HEK293 (cell line): ENCODE results near the gene ENOX2.

ENCODE experiments used
- CTCF ChIA-PET: fragments of 350-600 bp; formaldehyde crosslinking; extraction: SDS; loops from one replicate; lab custom pipeline; 2021; ENCODE audit warnings: antibody characterized with exemption; lab: Yijun Ruan, JAX
- POLR2A ChIA-PET: fragments of 300-600 bp; formaldehyde crosslinking; extraction: SDS; loops from one replicate; lab custom pipeline; 2020; ENCODE audit warnings: antibody characterized with exemption, inconsistent platforms; lab: Yijun Ruan, JAX
- H3K27ac ChIP-seq: fragments of 200-500 bp; sonication (Bioruptor generic); 2 replicates; pipeline ENCODE4 v1.5.1; 2014; ENCODE audit warnings: low read depth, low read length, control low read depth, inconsistent platforms; ENCODE audit errors: extremely low read depth
- H3K36me3 ChIP-seq, 2 experiments: fragments of 200-500 bp in 1 of 2; sonication (Bioruptor generic) in 1 of 2; 1 replicate in 1 of 2; 2 replicates in 1 of 2; pipeline ENCODE4 v1.5.1; 2014 to 2017; ENCODE audit warnings: inconsistent platforms in 2 of 2, low read length in 2 of 2; ENCODE audit not compliant: control insufficient read depth in 2 of 2, insufficient read depth in 1 of 2
- H3K4me1 ChIP-seq: fragments of 200-500 bp; sonication (Bioruptor generic); 2 replicates; pipeline ENCODE4 v1.5.1; 2014; ENCODE audit warnings: mild to moderate bottlenecking, low read length, inconsistent platforms; ENCODE audit not compliant: control insufficient read depth, insufficient read depth
- H3K4me3 ChIP-seq: 2 replicates; pipeline ENCODE4 v1.5.1; 2011; ENCODE audit warnings: low read depth, mild to moderate bottlenecking, control low read depth, low read length, moderate library complexity
- H3K9me3 ChIP-seq: fragments of 200-500 bp; sonication (Bioruptor generic); 2 replicates; pipeline ENCODE4 v1.5.1; 2014; ENCODE audit warnings: low read depth, low read length, inconsistent platforms; ENCODE audit not compliant: control insufficient read depth, insufficient read depth
- INSM2 ChIP-seq: fragments of 450-650 bp; formaldehyde crosslinking; IDR thresholded peaks from 2 replicates; pipeline ENCODE4 v1.5.1; 2016; ENCODE audit warnings: missing biosample characterization, missing genetic modification characterization
- PBX3 ChIP-seq: sonication (generic); formaldehyde crosslinking; IDR thresholded peaks from 2 replicates; pipeline ENCODE4 v1.8.1; 2022; ENCODE audit warnings: mild to moderate bottlenecking, moderate library complexity, missing genetic modification reagents
- SP3 ChIP-seq: fragments of 450-650 bp; formaldehyde crosslinking; IDR thresholded peaks from 2 replicates; pipeline ENCODE4 v1.5.1; 2016; ENCODE audit warnings: missing biosample characterization, missing genetic modification characterization
- WT1 ChIP-seq: fragments of 450-650 bp; formaldehyde crosslinking; IDR thresholded peaks from 2 replicates; pipeline ENCODE4 v1.5.1; 2016; ENCODE audit warnings: missing biosample characterization, missing genetic modification characterization
- ZBTB17 ChIP-seq: fragments of 450-650 bp; formaldehyde crosslinking; IDR thresholded peaks from 2 replicates; pipeline ENCODE4 v1.5.1; 2016; ENCODE audit warnings: missing biosample characterization, missing genetic modification characterization
- ZNF146 ChIP-seq: fragments of 450-650 bp; formaldehyde crosslinking; IDR thresholded peaks from 2 replicates; pipeline ENCODE4 v1.5.1; 2016; ENCODE audit warnings: missing biosample characterization, missing genetic modification characterization
- ZNF202 ChIP-seq: fragments of 450-650 bp; formaldehyde crosslinking; IDR thresholded peaks from 2 replicates; pipeline ENCODE4 v1.5.1; 2016; ENCODE audit warnings: missing biosample characterization, missing genetic modification characterization, borderline replicate concordance
- ZNF211 ChIP-seq: fragments of 450-650 bp; formaldehyde crosslinking; IDR thresholded peaks from 2 replicates; pipeline ENCODE4 v1.5.1; 2016; ENCODE audit warnings: low read depth, missing biosample characterization, missing genetic modification characterization
- ZNF335 ChIP-seq: fragments of 450-650 bp; formaldehyde crosslinking; conservative IDR thresholded peaks from 2 replicates; pipeline ENCODE4 v1.5.1; 2016; ENCODE audit warnings: missing biosample characterization, missing genetic modification characterization
- ZNF37A ChIP-seq: fragments of 450-650 bp; IDR thresholded peaks from 2 replicates; pipeline ENCODE4 v1.5.1; 2018; ENCODE audit warnings: missing biosample characterization, missing genetic modification characterization
- ZNF426 ChIP-seq: fragments of 450-650 bp; formaldehyde crosslinking; IDR thresholded peaks from 2 replicates; pipeline ENCODE4 v1.5.1; 2017; ENCODE audit warnings: missing biosample characterization, missing genetic modification characterization, mild to moderate bottlenecking, inconsistent platforms, moderate library complexity
- ZNF513 ChIP-seq: fragments of 450-650 bp; IDR thresholded peaks from 2 replicates; pipeline ENCODE4 v1.5.1; 2018; ENCODE audit warnings: missing biosample characterization, missing genetic modification characterization
- ZNF514 ChIP-seq: fragments of 450-650 bp; formaldehyde crosslinking; IDR thresholded peaks from 2 replicates; pipeline ENCODE4 v1.5.1; 2016; ENCODE audit warnings: missing biosample characterization, missing genetic modification characterization
- ZNF530 ChIP-seq: fragments of 450-650 bp; formaldehyde crosslinking; IDR thresholded peaks from 2 replicates; pipeline ENCODE4 v1.5.1; 2016; ENCODE audit warnings: low read depth, missing biosample characterization, missing genetic modification characterization
- ZNF549 ChIP-seq: fragments of 450-650 bp; IDR thresholded peaks from 2 replicates; pipeline ENCODE4 v1.5.1; 2018; ENCODE audit warnings: missing biosample characterization, missing genetic modification characterization, mild to moderate bottlenecking, inconsistent platforms, moderate library complexity
- ZNF626 ChIP-seq: fragments of 450-650 bp; sonication (Bioruptor Pico); formaldehyde crosslinking; IDR thresholded peaks from 2 replicates; pipeline ENCODE4 v1.5.1; 2018; ENCODE audit warnings: missing biosample characterization, missing genetic modification characterization, inconsistent platforms
- ZNF660 ChIP-seq: fragments of 450-650 bp; IDR thresholded peaks from 2 replicates; pipeline ENCODE4 v1.5.1; 2018; ENCODE audit warnings: missing biosample characterization, mild to moderate bottlenecking, missing genetic modification characterization
- ZSCAN18 ChIP-seq: fragments of 450-650 bp; formaldehyde crosslinking; IDR thresholded peaks from 2 replicates; pipeline ENCODE4 v1.5.1; 2016; ENCODE audit warnings: missing biosample characterization, missing genetic modification characterization
- ZXDB ChIP-seq: fragments of 450-650 bp; formaldehyde crosslinking; IDR thresholded peaks from 2 replicates; pipeline ENCODE4 v1.5.1; 2016; ENCODE audit warnings: missing biosample characterization, missing genetic modification characterization

ENOX2 gene

GRCh38 chrX:130734713-130735112 is 168.3 kb downstream of the ENOX2 start:
- H3K4me1 ChIP-seq, result no peaks in the 10 kb centered on the region
- no peaks in the 10 kb centered on the region for H3K36me3 ChIP-seq
- CTCF ChIA-PET, result interaction anchor here (0.7 kb wide), 1 partner anchor 175 kb away, joined by 3 read pairs; no protein-coding TSS in a partner anchor
- peaks cover 2% of the 10 kb centered on the region; the same call in 1 of the 2 replicates for H3K9me3 ChIP-seq
- POLR2A ChIA-PET, result no interaction called here
- H3K4me3 ChIP-seq, result no peak overlapping the region
- H3K27ac ChIP-seq, result no peak overlapping the region
- TF ChIP-seq ZNF335 (tag by site-specific recombination) (no peak), ZNF514 (tag by site-specific recombination) (no peak)

GRCh38 chrX:130728208-130728607 is 174.8 kb downstream of the ENOX2 start:
- ChIA-PET POLR2A (no interaction called here), CTCF (interaction anchor here (0.7 to 1.0 kb wide), 2 partner anchors 9 to 373 kb away, joined by 3 to 4 read pairs; no protein-coding TSS in a partner anchor)
- Histone ChIP-seq H3K27ac (no peak overlapping the region), H3K4me1 (no peaks in the 10 kb centered on the region), H3K9me3 (peaks cover 2% of the 10 kb centered on the region; the same call in 1 of the 2 replicates), H3K36me3 (no peaks in the 10 kb centered on the region), H3K4me3 (no peak overlapping the region)
- no peak for TF ChIP-seq SP3 (tag by site-specific recombination)
- no peak for TF ChIP-seq ZNF549 (tag by site-specific recombination)
- no peak for TF ChIP-seq ZNF37A (tag by site-specific recombination)
- TF ChIP-seq WT1, result no peak
- no peak for TF ChIP-seq ZNF530 (tag by site-specific recombination)
- TF ChIP-seq INSM2, result no peak
- TF ChIP-seq ZNF426 (tag by site-specific recombination), result no peak
- TF ChIP-seq PBX3 (CRISPR knock-in tag), result no peak
- no peak for TF ChIP-seq ZNF146 (tag by site-specific recombination)
- no peak for TF ChIP-seq ZNF211 (tag by site-specific recombination)
- TF ChIP-seq ZNF626 (tag by site-specific recombination), result no peak
- TF ChIP-seq ZXDB (tag by site-specific recombination), result no peak
- TF ChIP-seq, all 188 proteins: peak for 0

GRCh38 chrX:130726661-130727060 is 176.3 kb downstream of the ENOX2 start:
- CTCF ChIA-PET, result no interaction called here
- no peak for TF ChIP-seq ZBTB17 (tag by site-specific recombination)
- TF ChIP-seq ZNF202 (tag by site-specific recombination), result no peak
- no peak for TF ChIP-seq ZNF660 (tag by site-specific recombination)
- TF ChIP-seq ZNF513 (tag by site-specific recombination), result no peak
- TF ChIP-seq ZSCAN18 (tag by site-specific recombination), result no peak
- no peak overlapping the region for H3K27ac ChIP-seq
- H3K4me3 ChIP-seq, result no peak overlapping the region
- POLR2A ChIA-PET, result no interaction called here
- H3K36me3 ChIP-seq, result no peaks in the 10 kb centered on the region
- H3K4me1 ChIP-seq, result no peaks in the 10 kb centered on the region
- H3K9me3 ChIP-seq, result no peaks in the 10 kb centered on the region; the same call in 1 of the 2 replicates
